ENCODE measurements around the gene NEK9. TPM values are rescaled to one million over a fixed set of nuclear protein-coding genes. Genes with fewer than 3 reads are reported as not detected.

Gene NEK9
- total RNA-seq, 4 donors from 2014 or later: 65.4 to 84.6 (median 76.9) TPM

DNA sequence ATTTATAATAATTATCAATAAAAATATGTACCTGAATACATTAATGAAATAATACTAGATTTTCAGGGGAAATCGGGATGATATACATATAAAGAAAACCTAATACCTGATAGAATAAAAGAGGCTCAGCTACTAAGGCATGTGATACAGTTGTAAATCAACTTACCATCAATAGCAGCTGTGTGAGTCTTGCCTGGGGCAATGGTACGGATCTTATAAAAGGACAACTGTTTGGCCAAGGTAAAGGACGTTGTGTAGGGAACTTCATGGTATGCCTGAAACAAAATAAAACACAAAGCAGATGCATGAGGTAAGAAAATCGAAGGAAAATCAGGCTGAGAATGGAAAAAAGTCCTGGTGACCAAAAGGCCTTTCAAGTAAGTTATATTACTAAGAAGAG, 25.4 kb downstream of the NEK9 start:
- 88% methylated on average over 4 of the region's 4 CpGs for WGBS, 2 donors
- intact Hi-C loops (cut with DNase I): no loop called here
- peaks cover 32 to 76% of the 10 kb centered on the region in 2 donors for H3K36me3 ChIP-seq
- TF ChIP-seq, protein P1, sequence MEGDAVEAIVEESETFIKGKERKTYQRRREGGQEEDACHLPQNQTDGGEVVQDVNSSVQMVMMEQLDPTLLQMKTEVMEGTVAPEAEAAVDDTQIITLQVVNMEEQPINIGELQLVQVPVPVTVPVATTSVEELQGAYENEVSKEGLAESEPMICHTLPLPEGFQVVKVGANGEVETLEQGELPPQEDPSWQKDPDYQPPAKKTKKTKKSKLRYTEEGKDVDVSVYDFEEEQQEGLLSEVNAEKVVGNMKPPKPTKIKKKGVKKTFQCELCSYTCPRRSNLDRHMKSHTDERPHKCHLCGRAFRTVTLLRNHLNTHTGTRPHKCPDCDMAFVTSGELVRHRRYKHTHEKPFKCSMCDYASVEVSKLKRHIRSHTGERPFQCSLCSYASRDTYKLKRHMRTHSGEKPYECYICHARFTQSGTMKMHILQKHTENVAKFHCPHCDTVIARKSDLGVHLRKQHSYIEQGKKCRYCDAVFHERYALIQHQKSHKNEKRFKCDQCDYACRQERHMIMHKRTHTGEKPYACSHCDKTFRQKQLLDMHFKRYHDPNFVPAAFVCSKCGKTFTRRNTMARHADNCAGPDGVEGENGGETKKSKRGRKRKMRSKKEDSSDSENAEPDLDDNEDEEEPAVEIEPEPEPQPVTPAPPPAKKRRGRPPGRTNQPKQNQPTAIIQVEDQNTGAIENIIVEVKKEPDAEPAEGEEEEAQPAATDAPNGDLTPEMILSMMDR (IDR thresholded peaks at IDR 0.05): no peak
- TF ChIP-seq POLR2A (IDR thresholded peaks at IDR 0.05): no peak
- H3K27ac ChIP-seq: no peak overlapping the region
- H3K9me3 ChIP-seq: no peaks in the 10 kb centered on the region
- no peak overlapping the region for H3K4me3 ChIP-seq (replicated peaks in 1 of 3)
- no peak for DNase-seq
- no peaks in the 10 kb centered on the region for H3K27me3 ChIP-seq
- H3K4me1 ChIP-seq: no peaks in the 10 kb centered on the region

DNA sequence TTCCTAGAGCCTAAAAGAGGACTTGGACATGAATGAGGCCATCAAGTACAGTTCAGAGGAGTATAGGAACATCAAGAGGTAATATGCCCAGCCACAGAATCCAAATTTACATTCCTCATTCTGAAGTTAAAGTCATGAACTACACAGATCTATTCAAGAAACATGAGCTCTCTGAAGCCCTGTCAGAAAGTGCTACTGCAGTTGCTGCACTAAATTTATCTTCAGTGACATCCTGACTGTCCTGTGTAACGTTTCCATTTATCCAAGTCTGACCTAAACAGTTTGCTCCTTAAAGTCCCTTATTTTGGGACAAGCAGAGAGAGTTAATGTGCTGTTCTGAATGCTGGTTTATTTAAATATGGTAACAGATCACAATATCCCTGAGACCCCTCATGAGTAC, 28.2 kb downstream of the NEK9 start:
- Histone ChIP-seq H3K9me3 (no peaks in the 10 kb centered on the region), H3K4me1 (no peaks in the 10 kb centered on the region), H3K4me3 (replicated peaks in 1 of 3) (no peak overlapping the region), H3K36me3 (peaks cover 32 to 74% of the 10 kb centered on the region in 2 donors), H3K27me3 (no peaks in the 10 kb centered on the region), H3K27ac (no peak overlapping the region)
- intact Hi-C loops (cut with DNase I): no loop called here
- TF ChIP-seq POLR2A (IDR thresholded peaks at IDR 0.05): no peak
- TF ChIP-seq, protein P1 (IDR thresholded peaks at IDR 0.05): no peak
- DNase-seq: no peak
- 78 to 88% methylated on average over 1 of the region's 1 CpG for WGBS, 2 donors

DNA sequence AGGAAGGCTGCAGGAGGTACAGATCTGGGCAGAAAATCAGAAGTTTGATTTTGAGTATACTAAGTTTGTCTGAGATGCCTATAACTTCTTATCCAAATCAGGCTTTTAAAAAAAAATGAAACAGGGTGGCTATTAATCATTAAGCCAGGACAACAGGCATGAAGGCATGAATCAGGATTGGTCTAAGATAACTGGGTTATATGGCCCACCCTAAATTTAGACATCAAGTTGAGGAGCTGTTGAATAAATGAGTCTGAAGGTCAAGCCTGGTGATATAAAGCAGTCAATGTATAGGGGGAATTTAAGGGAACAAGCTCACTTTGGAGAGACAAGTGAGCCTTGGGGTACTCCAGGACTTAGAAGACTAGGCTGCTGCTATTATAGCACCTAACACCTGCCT, 28.6 kb downstream of the NEK9 start:
- H3K27ac ChIP-seq: no peak overlapping the region
- intact Hi-C loops (cut with DNase I): no loop called here
- no peaks in the 10 kb centered on the region for H3K4me1 ChIP-seq
- H3K27me3 ChIP-seq: no peaks in the 10 kb centered on the region
- no peaks in the 10 kb centered on the region for H3K9me3 ChIP-seq
- TF ChIP-seq, protein P1 (IDR thresholded peaks at IDR 0.05): no peak
- no peak for TF ChIP-seq POLR2A (IDR thresholded peaks at IDR 0.05)
- H3K4me3 ChIP-seq (replicated peaks in 1 of 3): no peak overlapping the region
- peaks cover 32 to 71% of the 10 kb centered on the region in 2 donors for H3K36me3 ChIP-seq
- no peak for DNase-seq

DNA sequence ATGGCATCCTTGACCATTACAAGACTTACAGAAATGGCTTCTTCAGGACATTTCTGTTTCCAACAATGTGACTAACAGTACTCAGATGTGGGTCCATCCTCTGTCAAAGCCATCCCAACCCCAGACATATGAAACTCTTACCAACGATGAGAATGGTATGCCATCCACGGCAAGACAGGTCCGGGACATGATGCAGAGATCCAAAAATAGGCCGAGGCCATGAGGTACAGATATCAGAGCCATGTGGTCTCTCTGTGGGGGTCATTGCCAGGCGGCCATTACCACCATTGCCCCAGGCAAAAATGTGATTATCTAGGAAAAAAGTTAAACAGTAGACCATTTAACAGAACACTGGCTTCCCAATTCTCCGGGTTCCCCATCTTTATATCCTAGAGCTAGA, 29.9 kb downstream of the NEK9 start:
- no peak for TF ChIP-seq POLR2A (IDR thresholded peaks at IDR 0.05)
- TF ChIP-seq, protein P1 (IDR thresholded peaks at IDR 0.05): no peak
- H3K9me3 ChIP-seq: no peaks in the 10 kb centered on the region
- no peak for DNase-seq
- no peak overlapping the region for H3K27ac ChIP-seq
- H3K4me1 ChIP-seq: no peaks in the 10 kb centered on the region
- no peak overlapping the region for H3K4me3 ChIP-seq (replicated peaks in 1 of 3)
- intact Hi-C loops (cut with DNase I): no loop called here
- H3K36me3 ChIP-seq: peaks cover 34 to 76% of the 10 kb centered on the region in 2 donors
- no peaks in the 10 kb centered on the region for H3K27me3 ChIP-seq
- 87 to 92% methylated on average over 6 of the region's 6 CpGs for WGBS, 2 donors

DNA sequence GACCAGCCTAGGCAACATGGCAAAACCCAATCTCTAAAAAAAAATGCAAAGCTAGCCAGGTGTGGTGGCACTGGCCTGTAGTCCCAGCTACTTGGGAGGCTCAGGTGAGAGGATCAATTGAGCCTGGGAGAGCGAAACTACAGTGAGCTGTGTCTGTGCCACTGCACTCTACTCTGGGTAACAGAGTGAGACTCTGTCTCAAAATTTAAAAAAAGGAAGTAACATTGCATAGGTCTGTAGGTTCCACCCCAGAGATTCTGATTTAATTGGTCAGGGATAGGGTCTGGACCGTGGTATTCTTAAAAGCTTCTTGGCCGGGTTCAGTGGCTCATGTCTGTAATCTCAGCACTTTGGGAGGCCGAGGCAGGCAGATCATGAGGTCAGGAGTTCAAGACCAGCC, 31.2 kb downstream of the NEK9 start:
- Histone ChIP-seq H3K4me1 (no peaks in the 10 kb centered on the region), H3K27ac (no peak overlapping the region), H3K27me3 (no peaks in the 10 kb centered on the region), H3K4me3 (replicated peaks in 1 of 3) (no peak overlapping the region), H3K9me3 (no peaks in the 10 kb centered on the region), H3K36me3 (peaks cover 34 to 74% of the 10 kb centered on the region in 2 donors)
- TF ChIP-seq POLR2A (IDR thresholded peaks at IDR 0.05): no peak
- TF ChIP-seq, protein P1 (IDR thresholded peaks at IDR 0.05): no peak
- WGBS, 2 donors: 88 to 94% methylated on average over 4 of the region's 4 CpGs
- intact Hi-C loops (cut with DNase I): no loop called here
- DNase-seq: no peak
